GM21825 (cell line): ENCODE measurements around the gene RTL5.

Experiments used
- ATAC-seq: cut with Tn5 transposase; IDR thresholded peaks from one replicate; pipeline ENCODE4 v1.9.1; 2021; ENCODE audit warnings: mild to moderate bottlenecking, moderate library complexity; ENCODE audit not compliant: unreplicated experiment

RTL5 gene

DNA sequence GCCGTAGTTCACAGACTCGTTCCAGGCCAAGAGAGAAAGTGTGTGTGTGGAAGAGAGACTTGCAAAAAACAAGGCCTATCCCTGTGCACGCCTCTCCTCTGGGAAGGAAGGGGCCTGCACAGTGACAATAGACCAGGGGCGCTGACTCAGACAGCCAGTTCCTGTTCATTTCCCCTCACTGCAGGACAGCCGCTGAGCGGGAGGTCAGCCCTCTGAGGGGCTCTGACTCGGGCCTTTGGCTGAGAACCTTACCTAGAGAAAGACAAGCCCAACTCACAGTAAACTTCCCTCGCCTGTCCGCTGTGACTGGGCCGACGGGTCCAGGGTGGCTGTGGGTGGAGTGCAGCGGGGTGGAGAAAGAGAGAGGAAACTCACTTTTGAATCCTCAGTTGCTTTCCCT, 52.1 kb downstream of the RTL5 start:
- no peak for ATAC-seq

DNA sequence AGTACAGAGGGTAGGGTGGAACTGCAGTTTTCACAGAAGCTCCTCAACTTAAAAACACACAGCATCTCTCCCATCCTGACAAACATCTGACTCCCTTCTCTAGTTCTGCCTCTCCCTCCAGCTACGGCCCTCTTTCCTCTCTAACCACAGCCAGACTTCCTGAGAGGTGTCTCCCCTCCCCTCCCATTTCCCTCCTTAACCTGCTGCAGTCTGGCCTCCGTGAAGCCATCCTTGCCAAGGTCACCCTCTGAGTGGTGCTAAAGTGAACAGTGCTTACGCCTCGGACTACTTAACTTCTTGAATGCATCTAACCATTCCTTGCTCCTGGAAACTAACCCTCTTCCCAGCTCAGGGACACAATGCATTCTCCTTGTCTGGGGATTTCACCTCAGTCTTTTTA, 53.3 kb downstream of the RTL5 start:
- no peak for ATAC-seq
